H4 (cell line): ENCODE data around the gene PIP4K2A. TPM values are rescaled to one million over a fixed set of nuclear protein-coding genes. Genes with fewer than 3 reads are reported as not detected.

Experiments
- DNase-seq: peaks from one replicate; pipeline ENCODE4 v3.0.0-alpha.2; 2015; ENCODE audit warnings: low spot score
- total RNA-seq: library from RNA; depleted of rRNA; stranded (reverse); fragments of >200 nt; shearing (Covaris generic); gene quantifications from 2 replicates; pipeline ENCODE4 v1.2.3, GENCODE V29; 2014

Gene PIP4K2A
- total RNA-seq, 1 experiment from 2014 or later: 10.8 TPM

- no peak for DNase-seq
These were observed 47.3 kb downstream of the PIP4K2A start for GRCh38 chr10:22667093-22667480.

- DNase-seq: no peak
These were observed 47.9 kb downstream of the PIP4K2A start for GRCh38 chr10:22666287-22667092.

- DNase-seq: no peak
These were observed 49.0 kb downstream of the PIP4K2A start for GRCh38 chr10:22665329-22665728.

- DNase-seq: no peak
These were observed 51.5 kb downstream of the PIP4K2A start for GRCh38 chr10:22662733-22663330.

- no peak for DNase-seq
These were observed 54.5 kb downstream of the PIP4K2A start for GRCh38 chr10:22659866-22660265.

- DNase-seq: no peak
These were observed 55.5 kb downstream of the PIP4K2A start for GRCh38 chr10:22658745-22659410.

- DNase-seq: no peak
These were observed 56.7 kb downstream of the PIP4K2A start for GRCh38 chr10:22657566-22658225.

GRCh38 chr10:22657024-22657423, 57.4 kb downstream of the PIP4K2A start:
- DNase-seq: no peak

GRCh38 chr10:22656036-22656435, 58.3 kb downstream of the PIP4K2A start:
- DNase-seq: no peak

GRCh38 chr10:22655312-22655981, 58.9 kb downstream of the PIP4K2A start:
- DNase-seq: peak; percentile 10

- no peak for DNase-seq
These were observed 61.3 kb downstream of the PIP4K2A start for GRCh38 chr10:22652988-22653481.

GRCh38 chr10:22651276-22651980, 63.0 kb downstream of the PIP4K2A start:
- DNase-seq: no peak

GRCh38 chr10:22649994-22650393, 64.4 kb downstream of the PIP4K2A start:
- DNase-seq: no peak

- no peak for DNase-seq
These were observed 65.0 kb downstream of the PIP4K2A start for GRCh38 chr10:22649390-22649841.

- no peak for DNase-seq
These were observed 65.8 kb downstream of the PIP4K2A start for GRCh38 chr10:22648547-22648961.

- no peak for DNase-seq
These were observed 67.1 kb downstream of the PIP4K2A start for GRCh38 chr10:22647244-22647643.

GRCh38 chr10:22646388-22646853, 68.0 kb downstream of the PIP4K2A start:
- no peak for DNase-seq

- no peak for DNase-seq
These were observed 70.2 kb downstream of the PIP4K2A start for GRCh38 chr10:22644222-22644621.

- no peak for DNase-seq
These were observed 70.6 kb downstream of the PIP4K2A start for GRCh38 chr10:22643775-22644174.

- DNase-seq: no peak
These were observed 71.3 kb downstream of the PIP4K2A start for GRCh38 chr10:22643116-22643515.

- no peak for DNase-seq
These were observed 72.6 kb downstream of the PIP4K2A start for GRCh38 chr10:22641743-22642142.
